Fibroblast of skin of scalp (primary cell): ENCODE data around the gene KRTAP4-12. TPM values are rescaled to one million over a fixed set of nuclear protein-coding genes. Genes with fewer than 3 reads are reported as not detected.
"Not testable (repeated sequence)": the region's sequence is repeated elsewhere in the genome, so short reads cannot be mapped to it uniquely, and the experiment has no call there.

Experiments used
- DNase-seq: peaks from one replicate; pipeline ENCODE4 v3.0.0-alpha.2; 2013
- polyA plus RNA-seq, 2 experiments: library from polyadenylated mRNA; unstranded; fragments of 120-200 nt; gene quantifications; one replicate each; pipeline ENCODE4 v1.2.1, GENCODE V29; 2013; ENCODE audit not compliant: insufficient read length in 2 of 2

Gene KRTAP4-12
- polyA plus RNA-seq (2013, experiment 1 of 2; ENCODE audit: insufficient read length) = not detected
- not detected for polyA plus RNA-seq (2013, experiment 2 of 2; ENCODE audit: insufficient read length)

DNA sequence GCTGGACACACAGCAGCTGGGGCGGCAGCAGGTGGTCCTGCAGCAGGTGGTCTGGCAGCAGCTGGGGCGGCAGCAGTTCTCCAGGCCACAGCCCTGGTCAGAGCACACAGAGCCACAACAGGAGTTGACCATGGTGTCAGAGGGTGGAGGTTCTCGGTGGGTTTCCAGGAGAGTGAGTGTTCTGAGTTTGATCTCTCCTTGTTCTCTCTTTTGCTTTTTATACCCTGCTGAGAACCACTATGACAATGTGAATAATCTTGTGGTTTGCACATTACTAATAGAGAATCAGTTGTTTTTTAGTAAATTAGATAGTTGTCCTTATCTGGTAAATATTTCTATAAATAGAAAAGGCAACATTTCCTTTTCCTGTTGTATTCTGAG is at the start of gene KRTAP4-12:
Gene KRTAP4-12 (minus strand): TSS at position 192 of the 381 bp plus-strand sequence. CDS start 60 bp downstream, at position 132.
- DNase-seq = not testable (repeated sequence)

DNA sequence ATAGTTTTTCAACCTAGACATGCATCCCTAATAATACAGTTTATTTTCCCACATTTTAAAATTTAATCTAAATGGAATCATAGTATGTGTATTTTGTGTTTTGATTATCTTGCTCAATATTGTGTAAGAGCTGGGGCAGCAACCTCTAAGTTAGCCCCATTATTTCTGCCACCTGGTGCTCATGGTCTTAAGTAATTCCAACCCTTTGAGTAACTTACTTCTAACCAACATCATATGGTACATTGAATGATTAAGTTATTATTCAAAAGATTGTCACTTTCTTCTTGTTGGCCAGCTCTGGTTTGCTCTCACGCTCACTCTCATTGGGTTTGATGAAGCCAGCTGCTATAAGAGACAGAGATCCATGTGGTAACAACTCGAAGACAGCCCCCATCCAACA is 47.9 kb upstream of the KRTAP4-12 start:
- DNase-seq = peak; percentile 36

DNA sequence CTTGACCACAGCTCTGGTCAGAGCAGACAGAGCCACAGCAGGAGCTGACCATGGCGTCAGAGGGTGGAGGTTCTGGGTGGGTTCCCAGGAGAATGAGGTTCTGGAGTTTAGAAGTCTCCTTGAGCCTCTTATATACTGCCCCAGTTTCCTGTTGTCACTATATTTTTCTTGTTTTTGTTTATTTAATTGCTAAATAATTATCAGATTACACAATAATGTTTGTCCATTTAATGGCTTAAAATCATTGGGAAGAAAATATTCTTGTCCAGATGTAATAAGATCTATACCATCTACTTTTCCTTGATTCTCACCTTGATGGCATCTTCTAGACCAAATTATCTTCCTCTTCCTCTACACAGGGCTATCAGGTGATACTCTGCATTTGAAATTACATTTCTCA is 44.1 kb upstream of the KRTAP4-12 start, which contains the start of gene KRTAP4-3:
Gene KRTAP4-3 (minus strand): TSS at position 101 of the 400 bp plus-strand sequence. CDS start 49 bp downstream, at position 52.
- no peak for DNase-seq

DNA sequence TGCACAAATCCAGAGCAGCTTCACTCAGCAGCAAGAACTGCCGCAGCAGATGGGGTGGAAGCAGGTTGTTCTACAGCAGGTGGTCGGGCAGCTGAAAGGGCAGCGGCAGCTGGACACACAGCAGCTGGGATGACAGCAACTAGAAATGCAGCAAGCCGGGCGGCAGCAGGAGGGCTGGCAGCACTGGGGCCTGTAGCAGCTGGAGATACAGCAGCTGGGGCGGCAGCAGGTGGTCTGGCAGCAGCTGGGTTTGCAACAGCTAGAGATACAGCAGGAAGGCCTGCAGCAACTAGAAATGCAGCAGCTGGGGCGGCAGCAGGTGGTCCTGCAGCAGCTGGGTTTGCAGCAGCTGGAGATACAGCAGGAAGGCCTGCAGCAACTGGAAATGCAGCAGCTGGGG is 43.6 kb upstream of the KRTAP4-12 start:
- DNase-seq = no peak

DNA sequence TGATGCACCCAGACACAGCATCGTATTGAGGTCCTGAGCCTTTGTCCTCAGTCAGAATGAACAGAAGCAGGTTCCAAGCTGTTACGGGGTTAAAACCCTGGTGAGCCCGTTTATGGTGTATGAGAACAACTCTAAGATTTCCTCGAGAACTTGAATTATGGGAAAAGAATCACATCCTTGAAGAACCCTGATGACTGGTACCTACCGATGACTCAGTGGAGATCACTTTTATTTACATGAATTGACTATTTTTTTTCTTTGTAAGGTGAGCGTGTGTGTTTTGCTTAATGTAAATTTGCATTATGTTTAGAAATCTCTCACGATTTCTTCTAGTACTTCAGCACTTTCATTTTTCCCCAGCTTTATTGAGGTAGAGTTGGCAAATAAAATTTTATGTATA is 39.8 kb upstream of the KRTAP4-12 start:
- no peak for DNase-seq

DNA sequence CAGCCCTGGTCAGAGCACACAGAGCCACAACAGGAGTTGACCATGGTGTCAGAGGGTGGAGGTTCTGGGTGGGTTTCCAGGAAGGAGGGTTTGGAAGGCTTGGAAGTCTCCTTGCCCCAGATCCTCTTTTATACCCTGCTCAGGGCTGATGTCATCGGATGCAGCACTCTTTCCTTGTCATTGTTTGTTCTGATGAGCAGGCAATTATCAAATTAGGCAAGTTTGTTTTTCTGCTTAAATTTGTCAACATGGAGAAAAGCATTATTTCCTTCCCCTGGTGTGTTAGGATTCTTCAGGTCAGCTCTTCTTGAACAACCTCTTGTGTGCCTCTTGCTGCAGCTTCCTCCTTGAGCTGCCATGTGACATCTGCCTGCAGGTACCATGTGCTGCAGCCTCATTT is 36.7 kb upstream of the KRTAP4-12 start, which contains the start of gene KRTAP4-4:
Gene KRTAP4-4 (minus strand): TSS at position 101 of the 400 bp plus-strand sequence. CDS start 57 bp downstream, at position 44.
- DNase-seq = no peak

DNA sequence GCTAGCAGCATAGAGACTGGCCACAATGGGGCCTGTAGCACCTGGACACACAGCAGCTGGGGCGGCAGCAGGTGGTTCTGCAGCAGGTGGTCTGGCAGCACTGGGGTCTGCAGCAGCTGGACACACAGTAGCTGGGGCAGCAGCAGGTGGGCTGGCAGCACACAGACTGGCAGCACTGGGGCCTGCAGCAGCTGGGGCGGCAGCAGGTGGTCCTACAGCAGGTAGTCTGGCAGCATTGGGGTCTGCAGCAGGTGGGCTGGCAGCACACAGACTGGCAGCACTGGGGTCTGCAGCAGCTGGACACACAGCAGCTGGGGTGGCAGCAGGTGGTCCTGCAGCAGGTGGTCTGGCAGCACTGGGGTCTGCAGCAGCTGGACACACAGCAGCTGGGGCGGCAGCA is 36.2 kb upstream of the KRTAP4-12 start:
- not testable (repeated sequence) for DNase-seq

DNA sequence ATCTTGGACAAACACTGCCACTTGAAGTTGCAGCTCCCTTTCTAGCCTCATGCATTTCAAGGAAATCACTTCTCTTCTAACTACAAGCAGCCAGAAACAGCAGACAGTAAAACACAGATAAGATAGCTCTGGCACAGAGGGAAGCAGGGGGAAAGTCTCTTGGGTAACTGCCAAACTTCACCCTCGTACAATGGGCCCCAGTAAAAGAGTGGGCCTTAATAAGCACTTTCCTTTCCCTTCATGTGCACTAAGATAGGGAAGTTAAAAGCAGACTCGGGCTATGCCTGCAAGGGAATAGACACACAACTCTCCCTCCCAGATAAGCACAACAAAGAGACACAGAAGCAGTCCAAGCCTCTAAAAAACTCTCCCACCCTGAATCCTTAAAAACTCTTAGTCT is 29.9 kb upstream of the KRTAP4-12 start:
- DNase-seq = no peak

DNA sequence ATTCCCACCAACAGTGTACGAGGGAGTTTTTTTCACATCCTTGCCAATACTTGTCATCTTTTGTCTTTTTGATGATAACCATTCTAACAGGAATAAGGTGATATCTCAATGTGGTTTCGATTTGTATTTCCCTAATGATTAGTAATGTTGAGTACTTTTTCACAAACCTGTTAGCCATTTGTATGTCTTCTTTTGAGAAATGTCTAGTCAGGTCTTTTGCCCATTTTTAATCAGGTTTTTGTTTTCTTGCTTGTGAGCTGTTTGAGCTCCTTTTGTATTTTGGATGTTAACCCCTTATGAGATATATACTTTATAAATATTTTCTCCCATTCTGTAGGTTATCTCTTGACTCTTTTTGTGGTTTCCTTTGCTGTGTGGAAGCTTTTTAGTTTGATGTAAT is 27.5 kb upstream of the KRTAP4-12 start:
- no peak for DNase-seq

DNA sequence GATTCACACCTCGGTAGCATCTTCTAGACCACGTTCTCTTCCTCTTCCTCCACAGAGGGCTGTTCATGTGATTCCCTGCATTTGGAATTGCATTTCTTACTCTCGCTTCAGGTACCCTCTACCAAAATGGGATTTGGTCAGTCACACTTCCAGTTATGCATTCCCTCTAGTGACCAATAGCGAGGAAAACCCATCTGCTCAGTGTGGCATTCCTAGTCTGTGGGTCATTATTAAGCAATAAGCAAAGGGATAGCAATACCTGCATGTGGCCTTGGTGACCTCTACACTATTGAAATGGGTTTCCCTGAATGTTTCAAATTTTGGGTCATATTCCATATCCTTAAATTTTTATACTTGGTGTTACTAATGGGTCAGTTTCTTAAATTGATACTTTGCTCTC is 26.0 kb upstream of the KRTAP4-12 start:
- DNase-seq = no peak

DNA sequence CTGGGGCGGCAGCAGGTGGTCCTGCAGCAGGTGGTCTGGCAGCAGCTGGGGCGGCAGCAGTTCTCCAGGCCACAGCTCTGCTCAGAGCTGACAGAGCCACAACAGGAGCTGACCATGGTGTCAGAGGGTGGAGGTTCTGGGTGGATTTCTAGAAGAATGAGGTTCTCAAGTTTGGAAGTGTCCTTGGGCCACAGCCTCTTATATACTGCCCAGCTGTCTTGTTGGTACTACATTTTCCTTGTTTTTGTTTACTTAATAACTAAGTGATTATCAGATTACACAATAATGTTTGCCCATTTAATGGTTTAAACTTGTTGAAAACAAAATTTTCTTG is 25.6 kb upstream of the KRTAP4-12 start, which contains the start of gene KRTAP4-5:
Gene KRTAP4-5 (minus strand): TSS at position 174 of the 334 bp plus-strand sequence. CDS start 58 bp downstream, at position 116.
- no peak for DNase-seq

DNA sequence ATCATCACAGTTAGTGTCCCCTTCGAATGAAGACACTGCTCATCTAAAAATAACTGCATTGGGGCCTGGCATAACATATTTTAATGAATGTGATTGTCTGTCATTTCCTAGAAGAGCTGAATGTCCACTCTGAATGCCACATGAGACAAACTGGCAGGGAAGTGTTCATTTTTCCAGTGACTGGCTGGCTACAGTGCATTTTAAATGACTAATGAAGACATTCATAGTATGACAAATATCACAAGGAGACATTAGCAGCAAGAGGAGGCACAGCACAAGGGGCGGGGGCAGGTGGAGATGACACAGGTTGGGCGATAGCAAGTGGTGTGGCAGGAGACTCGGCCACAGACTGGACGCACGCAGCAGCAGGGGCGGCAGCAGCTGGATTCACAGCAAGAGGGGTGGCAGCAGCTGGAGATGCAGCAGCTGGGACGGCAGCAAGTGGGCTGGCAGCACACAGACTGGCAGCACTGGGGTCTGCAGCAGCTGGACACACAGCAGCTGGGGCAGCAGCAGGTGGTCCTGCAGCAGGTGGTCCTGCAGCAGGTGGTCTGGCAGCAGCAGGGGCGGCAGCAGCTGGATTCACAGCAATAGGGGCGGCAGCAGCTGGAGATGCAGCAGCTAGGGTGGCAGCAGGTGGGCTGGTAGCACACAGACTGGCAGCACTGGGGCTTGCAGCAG is 25.1 kb upstream of the KRTAP4-12 start:
- DNase-seq = not testable (repeated sequence)

DNA sequence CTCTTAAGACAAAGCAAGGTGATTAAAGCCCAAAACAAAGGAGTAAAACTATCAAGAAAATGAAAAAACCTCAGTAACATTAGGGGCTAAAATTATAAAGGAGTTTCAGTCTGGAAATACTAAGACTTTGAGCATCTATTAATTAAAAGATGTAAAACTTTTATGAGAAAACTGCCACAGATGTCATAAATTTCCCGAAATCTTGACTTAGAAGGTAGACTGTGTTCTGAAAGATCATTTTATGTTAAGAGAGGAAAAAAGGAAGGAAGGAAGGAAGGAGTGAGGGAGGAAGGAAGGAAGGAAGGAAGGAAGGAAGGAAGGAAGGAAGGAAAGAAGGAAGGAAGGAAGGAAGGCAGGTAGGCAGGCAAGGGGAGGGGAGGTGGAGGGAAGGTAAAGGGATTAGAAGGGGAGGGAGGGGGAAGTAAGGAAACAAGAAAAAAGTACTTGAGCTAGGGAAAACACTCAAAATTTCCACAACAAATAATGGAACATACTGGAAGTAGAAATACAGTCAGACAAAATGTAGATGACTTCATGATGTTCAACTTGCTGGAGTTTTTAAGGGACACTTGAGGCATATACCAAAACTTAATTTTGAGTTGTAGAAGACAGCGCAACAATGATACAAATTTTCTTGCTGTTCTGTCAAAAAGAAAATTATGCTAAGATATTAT is 23.7 kb upstream of the KRTAP4-12 start:
- DNase-seq = no peak

DNA sequence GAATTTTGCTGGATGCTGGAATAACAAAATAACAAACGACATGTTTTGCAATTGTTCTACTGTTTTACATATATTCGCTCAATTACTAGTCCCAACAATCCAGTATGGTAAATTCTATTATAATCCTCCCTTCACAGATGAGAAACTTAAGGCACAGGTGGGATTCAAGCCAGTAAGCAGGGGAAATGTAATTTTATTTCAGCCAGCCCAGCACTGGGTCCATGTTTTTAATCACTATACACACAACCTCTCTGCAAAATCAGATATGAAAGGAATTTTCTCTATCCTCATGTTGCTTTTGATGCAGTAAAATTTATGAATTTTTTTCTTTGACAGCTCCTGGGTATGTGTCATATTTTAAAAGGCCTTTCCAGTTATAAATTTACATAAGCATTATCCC is 21.3 kb upstream of the KRTAP4-12 start:
- DNase-seq = no peak

DNA sequence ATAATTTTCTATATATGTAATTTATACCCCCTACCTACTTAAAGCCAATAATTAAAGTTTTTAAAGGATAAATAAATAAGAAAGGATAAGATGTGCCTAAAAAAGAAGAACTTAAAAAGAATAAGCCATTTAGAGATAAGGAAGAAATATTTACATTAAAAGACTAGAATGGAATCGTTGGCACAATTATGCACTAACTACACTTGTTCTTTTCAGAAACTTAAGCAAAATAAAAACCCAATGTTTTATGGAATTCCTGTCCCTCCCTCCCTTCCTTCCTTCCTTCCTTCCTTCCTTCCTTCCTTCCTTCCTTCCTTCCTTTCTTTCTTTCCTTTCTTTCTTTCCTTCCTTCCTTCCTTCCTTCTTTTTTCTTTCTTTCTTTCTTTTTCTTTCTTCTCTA is 20.9 kb upstream of the KRTAP4-12 start:
- no peak for DNase-seq

DNA sequence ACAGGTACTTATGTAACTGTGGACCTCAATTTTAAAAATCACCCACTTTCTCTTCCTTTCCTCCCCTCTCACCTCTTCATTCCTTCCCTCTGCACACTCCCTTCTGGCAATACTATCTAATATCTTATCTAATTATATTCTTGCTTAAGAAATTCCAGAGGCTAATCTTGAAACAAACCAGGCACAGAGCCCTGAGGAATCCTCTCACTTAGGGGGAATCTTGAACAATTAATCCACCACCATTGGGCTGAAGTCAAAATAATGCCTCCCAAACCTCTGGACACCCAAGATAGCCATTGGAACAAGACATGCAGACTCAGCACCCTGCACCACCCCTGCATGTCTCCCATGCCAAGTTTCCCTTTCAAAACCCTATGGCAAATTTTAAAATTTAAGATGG is 17.4 kb upstream of the KRTAP4-12 start:
- DNase-seq = no peak

DNA sequence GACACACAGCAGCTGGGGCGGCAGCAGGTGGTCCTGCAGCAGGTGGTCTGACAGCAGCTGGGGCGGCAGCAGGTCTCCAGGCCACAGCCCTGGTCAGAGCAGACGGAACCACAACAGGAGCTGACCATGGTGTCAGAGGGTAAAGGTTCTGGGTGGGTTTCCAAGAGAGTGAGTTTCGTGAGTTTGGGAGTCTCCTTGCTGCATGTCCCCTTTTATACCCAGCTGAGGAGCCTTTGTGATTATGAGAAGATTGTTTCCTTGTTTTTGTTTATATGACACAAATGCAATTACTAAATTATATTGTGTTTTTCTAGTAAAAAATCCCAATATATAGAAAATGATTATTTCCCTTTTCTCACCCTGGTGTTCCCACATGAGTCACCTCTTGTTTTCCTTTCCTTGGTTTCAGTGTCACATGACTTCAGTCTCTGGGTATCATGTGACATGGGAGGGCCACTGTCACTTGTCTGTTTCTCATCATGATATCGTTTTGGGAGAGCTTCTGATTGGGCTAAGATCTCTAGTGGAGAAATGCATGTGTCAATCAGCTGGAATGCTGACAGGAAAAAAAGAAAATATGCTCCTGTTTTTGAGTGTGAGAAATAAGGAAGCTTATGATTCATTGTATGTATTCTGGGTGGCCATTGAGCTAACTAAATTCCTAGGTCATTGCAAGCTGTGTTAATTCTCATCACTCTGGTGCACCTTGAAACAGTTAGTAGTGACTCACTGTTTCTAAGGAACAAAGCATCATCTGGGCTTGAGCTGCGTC is 16.6 kb upstream of the KRTAP4-12 start, which contains the start of gene KRTAP4-6:
Gene KRTAP4-6 (minus strand): TSS at position 185 of the 772 bp plus-strand sequence. CDS start 57 bp downstream, at position 128.
- peak; percentile 92 for DNase-seq

DNA sequence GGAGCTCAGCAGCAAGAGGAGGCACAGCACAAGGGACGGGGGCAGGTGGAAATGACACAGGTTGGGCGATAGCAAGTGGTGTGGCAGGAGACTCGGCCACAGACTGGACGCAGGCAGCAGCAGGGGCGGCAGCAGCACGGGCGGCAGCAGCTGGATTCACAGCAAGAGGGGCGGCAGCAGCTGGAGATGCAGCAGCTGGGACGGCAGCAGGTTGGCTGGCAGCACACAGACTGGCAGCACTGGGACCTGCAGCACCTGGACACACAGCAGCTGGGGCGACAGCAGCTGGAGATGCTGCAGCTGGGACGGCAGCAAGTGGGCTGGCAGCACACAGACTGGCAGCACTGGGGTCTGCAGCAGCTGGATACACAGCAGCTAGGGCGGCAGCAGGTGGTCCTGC is 15.9 kb upstream of the KRTAP4-12 start:
- DNase-seq = not testable (repeated sequence)

DNA sequence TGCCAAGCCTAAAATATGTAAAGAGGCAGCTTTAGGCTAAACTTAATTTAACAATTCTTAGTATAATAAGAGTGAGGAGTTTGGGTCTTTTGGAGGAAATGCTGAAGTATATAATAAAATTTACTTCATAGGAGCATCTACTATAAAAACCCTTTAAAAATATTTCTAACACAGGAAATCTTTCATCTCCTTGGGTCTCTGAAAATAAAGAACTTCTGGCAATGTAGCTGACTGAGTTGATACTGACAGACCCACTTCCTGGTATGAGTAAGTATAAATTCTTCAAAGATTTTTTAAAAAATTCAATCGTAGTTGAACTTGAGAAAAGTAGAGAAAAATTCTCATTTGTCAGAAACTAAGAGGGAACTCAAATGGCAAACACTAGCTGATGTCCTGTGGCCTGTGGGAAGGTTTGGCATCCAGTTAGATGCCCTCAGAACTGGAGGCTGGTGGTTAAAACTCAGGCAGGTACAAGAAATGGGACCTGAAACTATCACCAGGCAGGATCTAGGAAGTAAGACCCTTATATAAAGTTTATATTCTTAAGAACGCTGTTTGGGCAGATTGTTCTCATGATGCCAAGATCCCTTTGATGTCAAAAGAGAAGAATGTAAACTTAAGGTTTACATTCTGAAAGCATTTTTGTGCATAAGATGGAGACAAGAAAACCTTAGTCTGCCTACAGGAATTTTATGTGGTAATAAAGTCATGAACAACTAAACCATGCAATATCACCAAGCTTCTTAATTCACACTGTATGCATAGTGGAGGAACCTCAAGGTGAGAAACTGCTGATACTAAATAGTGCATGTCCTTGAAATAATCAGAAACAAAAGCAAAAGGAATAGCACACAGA is 10.1 kb upstream of the KRTAP4-12 start:
- DNase-seq = peak; percentile 14

DNA sequence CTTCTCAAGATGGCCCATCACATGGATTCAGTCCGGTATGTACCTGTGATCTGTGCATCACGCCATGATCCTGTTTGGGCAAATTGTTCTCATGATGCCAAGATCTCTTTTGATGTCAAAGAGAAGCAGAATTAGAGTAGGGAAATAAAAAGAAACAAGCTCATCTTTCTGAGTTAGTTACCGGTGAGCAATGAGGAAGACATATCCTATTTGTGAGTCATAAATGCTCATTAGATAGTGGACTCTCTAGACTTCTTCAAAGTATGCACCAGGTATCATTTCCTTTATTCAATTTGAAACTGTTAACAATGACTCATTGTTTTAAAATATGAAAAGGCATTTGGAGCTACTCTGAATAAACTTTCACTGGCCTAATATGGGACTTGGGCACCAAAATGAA is 8.0 kb upstream of the KRTAP4-12 start:
- no peak for DNase-seq

DNA sequence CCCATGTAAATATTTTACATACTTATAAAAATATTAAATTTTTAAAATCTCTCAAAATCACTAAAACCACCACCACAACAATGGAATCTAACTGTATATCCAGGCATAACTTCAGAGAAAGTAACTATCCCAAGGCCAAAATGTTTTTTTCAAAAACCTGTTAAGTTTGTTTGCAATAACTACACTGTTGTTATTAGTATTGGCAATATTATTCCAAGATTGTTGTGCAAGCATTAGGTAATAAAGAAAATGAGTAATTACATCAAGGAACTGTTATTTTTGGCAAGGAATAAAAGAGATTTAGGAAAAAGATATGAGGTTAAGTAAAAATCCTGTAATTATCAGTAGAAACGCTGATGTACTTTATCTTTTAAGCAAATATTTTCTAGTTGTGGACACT is 3.4 kb upstream of the KRTAP4-12 start:
- DNase-seq = no peak

DNA sequence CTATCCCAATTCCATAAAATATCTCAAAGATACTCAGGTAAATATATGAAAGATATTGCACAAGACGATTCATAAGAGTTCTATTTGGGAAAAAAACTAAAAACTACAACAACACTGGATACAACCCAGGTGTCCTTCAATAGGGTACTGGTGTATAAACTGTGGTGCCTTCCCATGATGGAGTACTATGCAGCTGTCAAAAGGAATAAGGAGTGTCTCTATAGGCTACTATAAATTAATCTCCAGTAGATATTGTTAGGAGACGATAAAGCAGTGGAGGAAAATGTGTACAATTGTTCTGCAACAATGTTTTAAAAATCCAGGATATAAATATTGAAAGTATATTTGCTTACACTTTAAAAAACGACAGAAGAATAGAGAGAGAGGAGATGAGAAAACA is 2.4 kb upstream of the KRTAP4-12 start:
- DNase-seq = no peak
